Measurements from ENCODE around the gene SPDYE3.
A peak's percentile ranks its signal among the peaks of the same experiment; 100 is the strongest.
"Not testable (repeated sequence)": the region's sequence is repeated elsewhere in the genome, so short reads cannot be mapped to it uniquely, and the experiment has no call there.

SPDYE3 gene

GRCh38 chr7:100287191-100287969 lies 20.1 kb upstream of the SPDYE3 start:
- DNase-seq (ENCODE audit: low read depth, low spot score), result not testable (repeated sequence)

GRCh38 chr7:100288258-100288657 lies 19.2 kb upstream of the SPDYE3 start:
- not testable (repeated sequence) for DNase-seq (ENCODE audit: low read depth, low spot score)

- not testable (repeated sequence) for DNase-seq (ENCODE audit: low read depth, low spot score)
Observed at GRCh38 chr7:100292162-100292561, 15.3 kb upstream of the SPDYE3 start.

- DNase-seq (ENCODE audit: low read depth, low spot score), result not testable (repeated sequence)
Observed at GRCh38 chr7:100295269-100295668, 12.2 kb upstream of the SPDYE3 start.

GRCh38 chr7:100297852-100298631 lies 9.5 kb upstream of the SPDYE3 start:
- DNase-seq (ENCODE audit: low read depth, low spot score), result not testable (repeated sequence)

GRCh38 chr7:100298632-100298895 lies 8.9 kb upstream of the SPDYE3 start:
- DNase-seq (ENCODE audit: low read depth, low spot score), result not testable (repeated sequence)

GRCh38 chr7:100304526-100304925 lies 3.0 kb upstream of the SPDYE3 start:
- not testable (repeated sequence) for DNase-seq (ENCODE audit: low read depth, low spot score)

- not testable (repeated sequence) for DNase-seq (ENCODE audit: low read depth, low spot score)
Observed at GRCh38 chr7:100318329-100318728, 10.8 kb downstream of the SPDYE3 start.

GRCh38 chr7:100321648-100322047 lies 14.1 kb downstream of the SPDYE3 start:
- not testable (repeated sequence) for DNase-seq (ENCODE audit: low read depth, low spot score)

- not testable (repeated sequence) for DNase-seq (ENCODE audit: low read depth, low spot score)
Observed at GRCh38 chr7:100324194-100324593, 16.7 kb downstream of the SPDYE3 start.

GRCh38 chr7:100325671-100326070 lies 18.2 kb downstream of the SPDYE3 start:
- not testable (repeated sequence) for DNase-seq (ENCODE audit: low read depth, low spot score)

GRCh38 chr7:100326914-100327313 lies 19.4 kb downstream of the SPDYE3 start:
- DNase-seq (ENCODE audit: low read depth, low spot score), result not testable (repeated sequence)

GRCh38 chr7:100335566-100336466 lies 28.3 kb downstream of the SPDYE3 start:
- DNase-seq (ENCODE audit: low read depth, low spot score), result peak; percentile 59

GRCh38 chr7:100338083-100338696 lies 30.7 kb downstream of the SPDYE3 start:
- DNase-seq (ENCODE audit: low read depth, low spot score), result not testable (repeated sequence)

- DNase-seq (ENCODE audit: low read depth, low spot score), result not testable (repeated sequence)
Observed at GRCh38 chr7:100341286-100341685, 33.8 kb downstream of the SPDYE3 start.

- no peak for DNase-seq (ENCODE audit: low read depth, low spot score)
Observed at GRCh38 chr7:100342765-100343164, 35.3 kb downstream of the SPDYE3 start.

- not testable (repeated sequence) for DNase-seq (ENCODE audit: low read depth, low spot score)
Observed at GRCh38 chr7:100344124-100344559, 36.6 kb downstream of the SPDYE3 start.

GRCh38 chr7:100344560-100345287 lies 37.2 kb downstream of the SPDYE3 start:
- not testable (repeated sequence) for DNase-seq (ENCODE audit: low read depth, low spot score)

- not testable (repeated sequence) for DNase-seq (ENCODE audit: low read depth, low spot score)
Observed at GRCh38 chr7:100345288-100345672, 37.8 kb downstream of the SPDYE3 start.

- DNase-seq (ENCODE audit: low read depth, low spot score), result no peak
Observed at GRCh38 chr7:100346921-100347320, 39.4 kb downstream of the SPDYE3 start.

- no peak for DNase-seq (ENCODE audit: low read depth, low spot score)
Observed at GRCh38 chr7:100348805-100349204, 41.3 kb downstream of the SPDYE3 start.

Data from smooth muscle cell of the brain vasculature (primary cell).